Measurements from ENCODE around the gene ADSS1.

ADSS1 gene

DNA sequence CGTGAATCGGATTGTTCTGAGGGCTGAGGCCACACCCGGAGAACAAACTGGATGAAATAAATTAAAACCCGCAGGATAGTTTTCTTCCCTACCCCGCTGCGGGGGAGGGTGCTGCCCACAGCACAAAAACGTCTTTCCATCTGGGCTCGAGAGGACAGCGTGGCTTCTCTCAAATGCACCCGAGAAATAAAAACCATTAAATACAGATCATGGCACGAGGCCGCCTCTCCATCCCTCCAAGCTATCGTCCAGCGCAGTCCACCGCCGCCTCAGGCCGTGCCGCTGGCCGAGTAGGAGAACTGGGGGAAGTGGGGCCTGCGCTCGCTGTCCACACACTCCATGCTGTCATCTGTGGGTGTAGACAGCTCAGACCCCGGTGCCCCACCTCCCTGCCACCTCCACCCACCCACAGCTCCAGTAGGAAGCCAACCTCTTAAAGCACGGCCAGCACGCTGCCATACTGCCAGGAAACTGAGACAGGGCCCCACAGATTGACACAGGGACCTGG lies 46.1 kb downstream of the ADSS1 start:
- Histone ChIP-seq H3K27me3 (ENCODE audit: control insufficient read depth, insufficient read depth, low read length, poor library complexity, severe bottlenecking) (no peaks in the 10 kb centered on the region), H3K9me3 (ENCODE audit: control insufficient read depth, low read length) (no peaks in the 10 kb centered on the region), H3K27ac (ENCODE audit: insufficient read depth, low read depth, low read length, poor library complexity, severe bottlenecking) (no peak overlapping the region), H3K4me1 (ENCODE audit: control insufficient read depth, insufficient read depth, low read length) (no peaks in the 10 kb centered on the region), H3K4me3 (ENCODE audit: insufficient read depth, low read depth, low read length) (no peak overlapping the region), H3K36me3 (ENCODE audit: control insufficient read depth, insufficient read depth, low read length) (peaks cover 23% of the 10 kb centered on the region)
- 94 to 95% methylated on average over 24 of the region's 24 CpGs for WGBS, 2 experiments

DNA sequence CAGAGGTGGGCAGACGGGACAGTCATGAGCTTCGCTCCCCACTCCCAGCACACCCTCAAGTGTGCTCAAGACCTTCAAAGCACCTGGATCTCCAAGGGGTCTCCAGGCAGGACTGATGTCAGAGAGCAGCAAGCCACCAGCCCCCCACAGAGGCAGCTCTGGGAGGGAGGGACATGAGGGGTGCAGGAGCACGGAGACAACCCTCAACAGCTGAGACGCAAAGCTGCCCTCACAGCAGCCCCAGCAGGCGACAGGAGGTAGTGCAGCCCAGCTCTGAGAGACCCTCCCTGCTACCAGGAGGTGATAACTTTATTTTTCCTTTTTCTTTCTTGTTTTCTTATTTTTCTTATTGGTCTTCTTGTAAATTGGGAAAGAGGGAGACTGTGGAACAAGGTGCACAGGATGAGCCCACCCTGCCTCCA lies 46.8 kb downstream of the ADSS1 start:
- H3K4me3 ChIP-seq (ENCODE audit: insufficient read depth, low read depth, low read length), result no peak overlapping the region
- no peaks in the 10 kb centered on the region for H3K27me3 ChIP-seq (ENCODE audit: control insufficient read depth, insufficient read depth, low read length, poor library complexity, severe bottlenecking)
- no peak overlapping the region for H3K27ac ChIP-seq (ENCODE audit: insufficient read depth, low read depth, low read length, poor library complexity, severe bottlenecking)
- H3K36me3 ChIP-seq (ENCODE audit: control insufficient read depth, insufficient read depth, low read length), result peaks cover 23% of the 10 kb centered on the region
- H3K4me1 ChIP-seq (ENCODE audit: control insufficient read depth, insufficient read depth, low read length), result no peaks in the 10 kb centered on the region
- 84 to 87% methylated on average over 5 of the region's 5 CpGs for WGBS, 2 experiments
- no peaks in the 10 kb centered on the region for H3K9me3 ChIP-seq (ENCODE audit: control insufficient read depth, low read length)

DNA sequence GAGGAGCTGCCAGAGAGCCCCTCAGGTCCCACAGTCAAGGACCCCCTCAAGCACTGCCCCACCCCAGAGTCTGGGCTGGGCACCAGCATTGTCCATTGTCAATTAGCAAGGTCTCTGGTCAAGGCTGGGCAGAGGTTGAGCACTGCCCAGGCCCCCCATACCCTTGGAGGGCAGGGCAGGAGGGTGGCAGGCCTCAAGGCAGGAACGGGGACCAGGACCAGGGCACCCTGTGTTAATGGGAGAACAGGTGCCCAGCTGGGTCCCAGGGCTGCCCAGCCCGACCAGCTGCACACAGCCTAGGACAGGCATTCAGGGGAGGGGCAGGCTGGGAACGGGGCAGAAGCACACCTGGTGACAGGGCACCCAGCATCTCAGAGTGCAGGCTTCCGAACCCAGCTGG lies 47.3 kb downstream of the ADSS1 start:
- 95 to 96% methylated on average over 4 of the region's 4 CpGs for WGBS, 2 experiments

DNA sequence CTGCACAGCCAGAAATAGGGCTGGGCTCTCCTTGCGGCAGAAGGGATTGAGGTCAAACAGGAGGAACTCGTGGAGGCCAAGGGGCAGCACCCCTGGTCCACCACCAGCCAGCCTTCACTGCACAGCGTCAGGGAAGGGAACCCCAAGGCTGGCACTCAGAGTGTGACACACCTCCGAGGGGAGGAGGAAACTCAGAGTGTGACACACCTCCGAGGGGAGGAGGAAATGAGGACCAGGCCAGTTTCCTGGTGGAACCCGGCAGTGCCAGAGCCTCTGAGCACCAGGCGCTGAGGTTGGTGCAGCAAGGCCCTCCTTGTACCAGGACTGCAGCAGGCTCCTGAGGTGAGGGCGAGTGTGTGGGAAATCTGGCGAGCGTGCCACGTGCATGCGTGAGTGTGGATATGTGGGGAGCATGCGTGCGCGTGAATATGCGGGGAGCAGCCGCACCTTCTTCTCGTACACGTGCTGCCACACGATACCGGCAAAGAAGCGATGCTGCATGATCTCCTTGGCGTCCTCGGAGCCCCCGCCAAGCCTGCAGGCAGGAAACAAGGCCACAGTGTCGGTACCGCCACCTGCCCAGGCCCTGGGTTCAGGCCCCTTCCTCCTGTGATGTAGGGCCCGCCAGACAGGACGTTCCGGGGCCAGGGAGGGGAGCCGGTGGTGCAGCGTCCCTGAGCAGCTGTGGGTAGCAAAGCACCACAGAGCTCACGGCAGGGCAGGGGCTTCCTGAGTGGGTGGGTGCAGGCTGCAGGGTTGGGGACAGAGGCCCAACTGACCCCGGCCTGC lies 48.1 kb downstream of the ADSS1 start:
- Histone ChIP-seq H3K4me3 (ENCODE audit: insufficient read depth, low read depth, low read length) (no peak overlapping the region), H3K27ac (ENCODE audit: insufficient read depth, low read depth, low read length, poor library complexity, severe bottlenecking) (no peak overlapping the region), H3K27me3 (ENCODE audit: control insufficient read depth, insufficient read depth, low read length, poor library complexity, severe bottlenecking) (no peaks in the 10 kb centered on the region), H3K9me3 (ENCODE audit: control insufficient read depth, low read length) (no peaks in the 10 kb centered on the region), H3K4me1 (ENCODE audit: control insufficient read depth, insufficient read depth, low read length) (peaks cover 4% of the 10 kb centered on the region), H3K36me3 (ENCODE audit: control insufficient read depth, insufficient read depth, low read length) (peaks cover 29% of the 10 kb centered on the region)
- 96% methylated on average over 34 of the region's 34 CpGs for WGBS, 2 experiments

More for the DNA sequence above, 47.3 kb downstream of the ADSS1 start:
- Histone ChIP-seq H3K27ac (ENCODE audit: insufficient read depth, low read depth, low read length, poor library complexity, severe bottlenecking) (no peak overlapping the region), H3K4me3 (ENCODE audit: insufficient read depth, low read depth, low read length) (no peak overlapping the region), H3K4me1 (ENCODE audit: control insufficient read depth, insufficient read depth, low read length) (no peaks in the 10 kb centered on the region), H3K36me3 (ENCODE audit: control insufficient read depth, insufficient read depth, low read length) (peaks cover 26% of the 10 kb centered on the region), H3K9me3 (ENCODE audit: control insufficient read depth, low read length) (no peaks in the 10 kb centered on the region), H3K27me3 (ENCODE audit: control insufficient read depth, insufficient read depth, low read length, poor library complexity, severe bottlenecking) (no peaks in the 10 kb centered on the region)

DNA sequence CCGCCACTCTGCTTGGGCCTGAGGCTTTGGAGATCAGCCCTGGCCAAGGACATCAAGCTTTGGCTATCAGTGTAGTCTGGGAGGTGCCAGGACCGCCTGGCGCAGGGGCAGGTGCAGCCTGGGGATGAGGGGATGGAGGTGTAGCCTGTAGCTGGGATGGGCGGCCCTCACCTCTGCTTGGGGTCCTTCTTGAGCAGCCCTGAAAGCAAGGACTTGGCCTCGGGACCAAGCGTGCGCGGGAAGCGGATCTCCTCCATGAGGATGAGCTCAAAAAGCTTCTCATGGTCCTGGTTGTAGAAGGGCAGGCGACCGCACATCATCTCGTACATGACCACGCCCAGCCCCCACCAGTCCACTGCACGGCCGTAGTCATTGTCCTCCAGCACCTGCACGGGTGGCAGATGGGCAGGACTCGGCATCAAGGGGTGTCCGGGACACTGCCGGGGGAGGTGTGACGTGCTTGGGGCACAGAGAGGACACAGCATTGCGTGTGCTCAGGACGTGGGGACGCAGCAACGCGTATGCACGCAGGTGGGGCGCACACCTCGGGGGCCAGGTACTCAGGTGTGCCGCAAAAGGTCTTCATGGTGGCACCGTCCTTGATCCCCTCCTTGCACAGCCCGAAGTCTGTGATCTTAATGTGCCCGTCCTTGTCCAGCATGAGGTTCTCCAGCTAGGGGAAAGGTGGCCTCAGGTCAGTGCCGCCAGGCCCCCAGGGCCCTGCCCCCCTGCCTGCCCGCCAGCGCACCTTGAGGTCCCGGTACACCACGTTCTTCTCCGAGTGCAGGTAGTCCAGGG lies 48.9 kb downstream of the ADSS1 start:
- Histone ChIP-seq H3K4me3 (ENCODE audit: insufficient read depth, low read depth, low read length) (no peak overlapping the region), H3K36me3 (ENCODE audit: control insufficient read depth, insufficient read depth, low read length) (peaks cover 29% of the 10 kb centered on the region), H3K27ac (ENCODE audit: insufficient read depth, low read depth, low read length, poor library complexity, severe bottlenecking) (no peak overlapping the region), H3K27me3 (ENCODE audit: control insufficient read depth, insufficient read depth, low read length, poor library complexity, severe bottlenecking) (no peaks in the 10 kb centered on the region), H3K9me3 (ENCODE audit: control insufficient read depth, low read length) (no peaks in the 10 kb centered on the region), H3K4me1 (ENCODE audit: control insufficient read depth, insufficient read depth, low read length) (peaks cover 12% of the 10 kb centered on the region)
- WGBS, 2 experiments, result 96 to 97% methylated on average over 38 of the region's 38 CpGs

DNA sequence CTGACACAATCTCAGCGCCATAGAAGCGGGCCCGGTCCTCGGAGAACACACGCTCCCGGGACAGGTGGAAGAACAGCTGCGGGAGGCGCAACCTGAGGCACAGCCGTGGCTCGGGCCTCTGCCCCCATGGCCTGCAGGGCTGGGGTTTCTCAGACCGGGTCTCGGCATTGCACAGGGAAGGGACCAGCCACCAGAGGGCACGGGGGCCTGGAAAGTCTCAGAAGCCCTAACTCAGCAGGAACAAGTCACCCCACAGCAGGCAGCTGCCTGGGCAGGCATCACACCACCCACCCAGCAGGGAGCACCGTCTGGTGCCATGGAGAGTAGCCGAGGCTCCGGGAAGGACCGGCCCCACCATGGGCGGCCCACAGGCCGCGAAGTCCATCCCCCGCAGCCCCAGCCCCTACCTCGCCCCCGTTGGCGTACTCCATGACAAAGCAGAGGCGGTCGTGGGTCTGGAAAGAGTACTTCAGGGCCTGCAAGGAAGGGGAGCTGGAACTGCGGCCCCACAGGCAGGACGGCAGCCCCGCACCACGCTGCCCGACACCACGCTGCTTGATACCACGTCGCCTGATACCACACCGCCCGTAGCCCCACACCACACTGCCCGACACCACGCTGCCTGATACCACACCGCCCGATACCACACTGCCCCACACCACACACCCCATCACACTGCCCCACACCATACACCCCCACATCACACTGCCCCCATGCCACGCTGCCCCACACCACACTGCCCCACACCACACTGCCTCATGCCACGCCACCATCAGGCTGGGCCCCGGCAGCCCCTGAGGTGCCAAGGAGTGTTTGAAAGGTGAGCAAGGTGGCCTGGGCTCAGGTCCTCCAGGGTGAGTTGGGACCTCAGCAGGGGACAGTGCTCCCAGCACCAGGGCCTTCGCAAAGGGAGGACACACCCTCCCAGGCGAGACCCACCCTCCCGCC lies 49.8 kb downstream of the ADSS1 start:
- H3K4me1 ChIP-seq (ENCODE audit: control insufficient read depth, insufficient read depth, low read length), result peaks cover 21% of the 10 kb centered on the region
- no peak overlapping the region for H3K4me3 ChIP-seq (ENCODE audit: insufficient read depth, low read depth, low read length)
- no peaks in the 10 kb centered on the region for H3K9me3 ChIP-seq (ENCODE audit: control insufficient read depth, low read length)
- H3K36me3 ChIP-seq (ENCODE audit: control insufficient read depth, insufficient read depth, low read length), result peaks cover 29% of the 10 kb centered on the region
- WGBS, 2 experiments, result 90 to 93% methylated on average over 45 to 46 of the region's 46 CpGs
- no peak overlapping the region for H3K27ac ChIP-seq (ENCODE audit: insufficient read depth, low read depth, low read length, poor library complexity, severe bottlenecking)
- H3K27me3 ChIP-seq (ENCODE audit: control insufficient read depth, insufficient read depth, low read length, poor library complexity, severe bottlenecking), result no peaks in the 10 kb centered on the region

DNA sequence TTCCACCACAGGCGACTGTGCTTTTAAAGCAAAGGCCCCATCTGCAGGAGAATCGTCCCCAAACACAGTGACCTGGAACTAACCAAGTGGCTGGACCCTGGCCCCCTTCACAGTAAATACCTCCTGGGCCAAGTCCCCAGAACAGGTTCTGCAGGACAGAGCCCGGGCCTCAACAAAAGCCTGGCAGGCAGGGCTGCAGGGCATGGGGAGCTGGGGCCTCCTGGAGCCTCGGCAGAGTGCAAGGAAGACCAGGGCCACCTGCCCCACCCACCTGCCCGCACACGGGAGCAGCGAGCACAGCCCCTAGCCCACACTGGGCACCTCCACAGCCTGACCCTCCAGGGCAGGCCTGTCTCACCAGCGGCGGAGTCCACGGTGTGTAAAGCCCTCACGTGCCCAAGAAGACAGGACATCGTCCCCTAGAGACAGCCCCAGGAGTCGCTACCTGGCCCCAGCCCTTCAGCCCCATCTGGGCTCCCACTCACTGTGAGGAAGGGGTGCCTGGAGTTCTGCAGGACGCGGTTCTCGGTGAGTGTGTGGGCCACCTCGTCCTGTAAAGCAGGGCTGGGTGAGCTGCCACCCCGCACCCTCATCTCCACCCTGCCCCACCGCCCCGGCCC lies 50.5 kb downstream of the ADSS1 start:
- Histone ChIP-seq H3K9me3 (ENCODE audit: control insufficient read depth, low read length) (no peaks in the 10 kb centered on the region), H3K4me1 (ENCODE audit: control insufficient read depth, insufficient read depth, low read length) (peaks cover 21% of the 10 kb centered on the region), H3K27ac (ENCODE audit: insufficient read depth, low read depth, low read length, poor library complexity, severe bottlenecking) (no peak overlapping the region), H3K4me3 (ENCODE audit: insufficient read depth, low read depth, low read length) (no peak overlapping the region), H3K36me3 (ENCODE audit: control insufficient read depth, insufficient read depth, low read length) (peaks cover 29% of the 10 kb centered on the region), H3K27me3 (ENCODE audit: control insufficient read depth, insufficient read depth, low read length, poor library complexity, severe bottlenecking) (no peaks in the 10 kb centered on the region)
- 94% methylated on average over 20 of the region's 20 CpGs for WGBS, 2 experiments

DNA sequence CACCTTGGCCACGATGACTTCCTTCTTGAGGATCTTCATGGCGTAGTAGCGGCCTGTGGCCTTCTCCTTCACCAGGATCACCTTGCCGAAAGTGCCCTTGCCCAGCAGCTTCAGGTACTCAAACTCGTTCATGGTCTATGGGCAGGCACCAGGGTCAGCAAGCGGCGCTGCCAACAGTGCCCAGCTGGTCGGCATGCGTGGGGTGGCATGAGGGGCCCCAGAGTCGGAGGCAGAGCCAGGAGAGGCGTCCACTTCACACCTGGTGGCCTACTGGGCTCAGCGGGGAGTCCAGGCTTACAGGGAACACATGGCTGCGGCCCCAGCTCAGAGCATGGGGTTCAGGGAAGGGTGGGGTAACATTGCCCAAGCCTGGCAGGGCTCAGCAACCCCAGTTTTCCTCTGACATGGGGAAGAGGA lies 51.1 kb downstream of the ADSS1 start:
- WGBS, 2 experiments, result 95 to 96% methylated on average over 13 of the region's 13 CpGs

DNA sequence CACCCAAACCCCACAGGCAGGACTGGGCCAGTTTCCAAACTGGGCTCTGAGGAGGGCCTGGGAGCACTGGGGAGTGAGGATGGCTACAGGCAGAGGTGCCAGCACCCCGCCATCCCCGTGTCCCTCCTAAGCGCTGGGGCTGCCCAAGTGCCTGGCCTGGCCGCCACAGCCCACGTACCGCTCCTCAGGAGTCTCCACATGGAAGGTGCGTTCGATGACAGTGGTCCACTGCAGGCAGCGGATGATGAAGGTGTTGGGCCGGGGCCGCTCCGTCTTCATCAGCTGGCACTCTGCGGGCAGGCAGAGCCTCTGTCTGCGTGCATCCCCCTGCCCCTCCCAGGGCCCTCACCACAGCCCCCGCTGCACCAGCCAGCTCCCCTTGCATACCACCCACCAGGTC lies 52.5 kb downstream of the ADSS1 start:
- peaks cover 19% of the 10 kb centered on the region for H3K36me3 ChIP-seq (ENCODE audit: control insufficient read depth, insufficient read depth, low read length)
- no peaks in the 10 kb centered on the region for H3K27me3 ChIP-seq (ENCODE audit: control insufficient read depth, insufficient read depth, low read length, poor library complexity, severe bottlenecking)
- no peak overlapping the region for H3K27ac ChIP-seq (ENCODE audit: insufficient read depth, low read depth, low read length, poor library complexity, severe bottlenecking)
- WGBS, 2 experiments, result 95 to 96% methylated on average over 15 of the region's 15 CpGs
- H3K4me3 ChIP-seq (ENCODE audit: insufficient read depth, low read depth, low read length), result no peak overlapping the region
- H3K9me3 ChIP-seq (ENCODE audit: control insufficient read depth, low read length), result no peaks in the 10 kb centered on the region
- H3K4me1 ChIP-seq (ENCODE audit: control insufficient read depth, insufficient read depth, low read length), result peaks cover 21% of the 10 kb centered on the region

More for the DNA sequence above, 51.1 kb downstream of the ADSS1 start:
- H3K9me3 ChIP-seq (ENCODE audit: control insufficient read depth, low read length), result no peaks in the 10 kb centered on the region
- H3K4me1 ChIP-seq (ENCODE audit: control insufficient read depth, insufficient read depth, low read length), result peaks cover 21% of the 10 kb centered on the region
- H3K36me3 ChIP-seq (ENCODE audit: control insufficient read depth, insufficient read depth, low read length), result peaks cover 29% of the 10 kb centered on the region
- H3K27ac ChIP-seq (ENCODE audit: insufficient read depth, low read depth, low read length, poor library complexity, severe bottlenecking), result no peak overlapping the region
- H3K4me3 ChIP-seq (ENCODE audit: insufficient read depth, low read depth, low read length), result no peak overlapping the region
- no peaks in the 10 kb centered on the region for H3K27me3 ChIP-seq (ENCODE audit: control insufficient read depth, insufficient read depth, low read length, poor library complexity, severe bottlenecking)
